NCI-H1092 treated with DMSO at 0.1 percent for 48 hours (cell line): Measurements from ENCODE around the gene UVRAG.

Source experiments
- DNase-seq: peaks from one replicate; lab custom pipeline; 2025; lab: John Stamatoyannopoulos, UW

UVRAG gene

DNA sequence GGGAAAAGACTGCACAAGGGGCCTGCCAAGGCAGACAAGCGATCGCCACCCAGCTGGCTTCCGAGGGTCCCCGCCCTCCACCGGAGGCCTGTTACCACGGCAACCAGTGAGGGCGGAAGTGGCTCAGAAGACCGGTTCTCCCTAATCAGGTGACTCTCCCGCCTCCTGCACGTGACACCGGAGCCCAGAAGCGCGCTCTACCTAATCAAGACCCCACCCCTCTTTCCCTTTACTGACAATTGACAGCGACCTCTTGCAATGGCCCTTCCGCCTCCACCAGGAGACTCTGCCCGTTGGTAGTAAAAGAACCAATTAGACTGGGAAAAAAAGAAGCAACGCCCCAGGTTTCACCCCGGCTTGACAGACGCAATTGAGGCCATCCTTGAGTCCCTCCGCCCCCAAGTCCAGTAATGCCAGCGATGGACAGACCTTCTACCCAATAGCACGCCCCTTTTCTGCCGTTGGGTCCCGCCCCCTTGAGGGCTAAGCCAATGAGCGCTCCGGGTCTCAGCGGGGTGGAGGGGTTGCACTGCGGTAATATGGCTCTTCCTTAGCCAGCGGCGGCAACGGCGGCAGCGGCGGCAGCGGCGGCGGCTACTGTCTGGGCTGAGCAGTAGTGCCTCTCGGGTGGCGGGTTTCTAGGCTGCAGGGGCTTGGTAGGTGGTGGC lies at the start of gene UVRAG:
TSS of gene UVRAG (plus strand) at position 534 of the 668 bp plus-strand sequence. CDS start 198 bp downstream, outside the sequence.
- DNase-seq = peak; percentile 100

DNA sequence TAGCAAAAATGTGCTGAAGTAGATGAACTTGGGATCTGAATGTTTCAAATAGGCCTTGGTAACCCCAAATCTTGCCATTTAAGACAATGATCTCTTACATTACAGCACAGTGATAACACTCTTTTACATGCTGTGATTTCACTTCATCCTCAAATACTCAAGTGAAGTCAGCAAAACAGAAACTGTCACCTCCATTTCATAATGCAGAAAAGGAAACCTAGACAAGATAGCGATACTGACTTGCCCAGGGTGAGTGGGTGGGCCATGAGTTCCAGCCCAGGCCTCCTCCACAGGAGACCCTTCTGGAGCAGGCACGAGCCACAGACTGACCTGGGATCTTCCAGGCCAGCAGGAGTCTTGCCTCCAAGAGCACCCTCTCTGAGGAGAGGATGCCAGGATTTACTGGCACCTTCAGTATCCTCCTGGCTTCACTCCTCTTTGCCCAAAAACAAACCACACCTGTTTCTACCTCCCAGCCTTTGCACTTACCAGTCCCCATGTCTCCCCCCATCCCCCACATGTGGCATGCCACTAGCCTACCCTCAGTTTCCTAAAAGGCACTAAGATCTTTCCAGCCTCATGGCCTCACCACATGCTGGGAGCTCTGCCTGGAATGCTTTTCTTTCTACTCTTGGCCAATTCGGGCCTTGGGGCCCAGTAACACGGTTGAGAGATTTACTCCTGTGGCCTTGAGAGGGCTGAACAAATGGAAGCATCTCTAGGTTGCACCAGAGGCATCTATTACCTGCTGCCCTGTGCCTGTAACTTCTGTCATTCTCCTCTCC lies 48.4 kb upstream of the UVRAG start:
- no peak for DNase-seq

DNA sequence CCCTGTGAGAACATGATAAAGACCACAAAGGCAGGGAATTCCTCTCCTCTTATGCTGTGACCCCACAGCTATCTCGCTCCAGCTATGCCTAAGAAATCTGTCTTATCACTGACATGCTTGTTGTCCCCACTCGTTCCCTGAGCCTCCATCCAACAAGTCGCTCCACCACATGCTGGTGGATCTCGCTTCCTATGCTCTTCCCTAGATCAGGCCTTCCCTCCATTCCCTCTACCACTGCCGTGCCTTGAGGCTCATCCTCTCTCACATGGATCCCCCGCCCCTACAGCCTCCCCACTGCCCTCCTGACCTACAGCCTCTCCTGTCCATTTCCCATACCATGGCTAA lies 47.8 kb upstream of the UVRAG start:
- no peak for DNase-seq

DNA sequence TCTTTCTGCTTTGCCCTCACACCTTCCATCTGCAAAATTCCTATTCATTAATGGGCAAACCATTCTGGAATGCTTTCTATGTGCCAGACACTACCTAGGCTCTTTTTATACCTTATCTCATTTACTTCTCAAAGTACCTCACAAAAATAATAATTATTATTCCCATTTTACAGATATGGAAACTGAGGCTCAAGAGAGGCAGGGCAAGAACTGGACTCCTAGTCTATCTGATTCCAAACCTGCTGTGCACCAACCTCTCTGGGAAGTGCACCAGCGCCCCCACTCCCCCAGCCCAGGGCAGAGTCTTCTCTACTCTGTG lies 47.3 kb upstream of the UVRAG start:
- DNase-seq = no peak

DNA sequence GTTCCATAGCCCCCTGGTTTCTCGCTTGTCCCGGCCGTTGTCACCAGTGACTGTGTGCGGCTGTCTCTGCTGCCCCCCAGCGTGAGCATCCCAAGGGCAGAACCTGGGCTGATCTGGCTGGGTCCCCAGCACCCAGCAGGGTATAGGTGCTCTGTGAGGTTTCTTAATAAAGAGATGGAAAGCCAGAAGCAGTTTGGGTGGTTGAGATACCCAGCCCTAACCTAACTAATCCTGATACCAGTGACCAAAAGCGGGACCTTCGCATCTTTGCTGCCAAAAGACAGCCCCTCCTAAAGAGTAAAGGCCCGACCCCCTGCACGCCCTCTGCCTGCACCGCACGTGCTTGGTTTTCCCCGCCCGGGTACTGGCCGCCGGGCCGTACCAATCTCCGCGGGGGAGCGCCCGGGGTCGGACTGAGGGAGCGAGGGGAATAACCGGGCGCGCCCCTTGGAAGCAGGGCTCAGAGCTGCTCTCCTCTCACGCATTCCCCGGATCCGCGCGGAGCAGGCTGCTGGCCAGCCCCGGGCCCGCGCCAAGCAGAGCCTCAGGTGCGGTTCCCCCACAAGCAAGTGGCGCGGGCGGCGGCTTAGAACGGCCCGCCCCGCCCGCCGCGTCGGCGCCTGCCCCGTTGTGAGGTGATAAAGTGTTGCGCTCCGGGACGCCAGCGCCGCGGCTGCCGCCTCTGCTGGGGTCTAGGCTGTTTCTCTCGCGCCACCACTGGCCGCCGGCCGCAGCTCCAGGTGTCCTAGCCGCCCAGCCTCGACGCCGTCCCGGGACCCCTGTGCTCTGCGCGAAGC lies 46.7 kb upstream of the UVRAG start, which contains the start of gene DGAT2:
TSS of gene DGAT2 (plus strand) at position 667 of the 797 bp plus-strand sequence. CDS start 214 bp downstream, outside the sequence.
- DNase-seq = peak; percentile 94

DNA sequence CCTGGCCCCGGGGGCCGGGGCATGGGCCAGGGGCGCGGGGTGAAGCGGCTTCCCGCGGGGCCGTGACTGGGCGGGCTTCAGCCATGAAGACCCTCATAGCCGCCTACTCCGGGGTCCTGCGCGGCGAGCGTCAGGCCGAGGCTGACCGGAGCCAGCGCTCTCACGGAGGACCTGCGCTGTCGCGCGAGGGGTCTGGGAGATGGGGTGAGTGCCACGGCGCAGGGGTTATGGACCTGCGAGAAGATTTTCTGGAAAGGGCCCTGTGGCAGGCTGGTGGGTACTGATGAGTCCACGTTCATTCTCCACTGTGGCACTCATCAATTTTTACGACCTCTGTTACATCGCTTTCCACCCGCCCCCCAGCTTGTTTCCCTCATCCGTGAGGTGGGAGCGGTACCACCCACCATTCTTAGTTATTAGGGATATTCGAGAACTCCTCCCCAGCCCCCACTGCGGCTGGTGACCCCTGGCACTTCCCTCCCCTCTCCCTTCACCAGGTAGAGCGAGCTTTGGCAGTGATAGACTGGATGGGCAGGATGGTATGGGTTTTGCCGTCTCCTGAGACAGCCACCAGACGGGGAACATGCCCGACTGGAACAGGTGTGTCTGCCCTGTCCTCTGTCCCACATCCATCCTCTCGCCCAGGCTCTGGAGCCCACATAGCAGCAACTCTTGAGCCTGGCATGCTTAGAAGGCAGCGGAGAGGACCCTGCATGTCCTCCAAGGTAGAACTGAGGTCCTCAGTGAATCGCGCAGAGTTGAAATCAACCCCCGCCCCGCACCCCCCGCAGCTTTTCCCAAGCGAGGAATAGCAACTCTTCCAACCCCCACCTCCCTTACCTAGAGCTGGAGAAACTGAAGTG lies 45.9 kb upstream of the UVRAG start:
- peak; percentile 32 for DNase-seq

DNA sequence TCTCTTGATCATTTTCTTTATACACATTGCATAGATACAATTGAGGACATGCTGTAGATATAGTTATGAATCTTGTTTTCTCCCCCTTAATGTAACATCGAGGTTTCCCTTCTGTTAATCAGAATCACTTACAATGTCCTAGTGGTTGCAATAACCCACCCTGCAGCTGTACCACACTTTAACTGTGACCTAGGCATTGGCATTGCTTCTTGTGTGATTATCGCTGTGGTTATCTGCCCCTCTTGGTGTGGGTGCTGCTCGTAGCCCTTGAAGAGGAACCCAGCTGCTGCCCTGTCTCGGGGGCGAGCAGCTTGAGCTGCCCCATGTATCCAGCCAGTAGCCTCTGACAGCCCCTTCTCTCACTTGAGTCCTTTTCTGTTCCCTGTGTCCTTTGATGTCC lies 44.9 kb upstream of the UVRAG start:
- DNase-seq = no peak

DNA sequence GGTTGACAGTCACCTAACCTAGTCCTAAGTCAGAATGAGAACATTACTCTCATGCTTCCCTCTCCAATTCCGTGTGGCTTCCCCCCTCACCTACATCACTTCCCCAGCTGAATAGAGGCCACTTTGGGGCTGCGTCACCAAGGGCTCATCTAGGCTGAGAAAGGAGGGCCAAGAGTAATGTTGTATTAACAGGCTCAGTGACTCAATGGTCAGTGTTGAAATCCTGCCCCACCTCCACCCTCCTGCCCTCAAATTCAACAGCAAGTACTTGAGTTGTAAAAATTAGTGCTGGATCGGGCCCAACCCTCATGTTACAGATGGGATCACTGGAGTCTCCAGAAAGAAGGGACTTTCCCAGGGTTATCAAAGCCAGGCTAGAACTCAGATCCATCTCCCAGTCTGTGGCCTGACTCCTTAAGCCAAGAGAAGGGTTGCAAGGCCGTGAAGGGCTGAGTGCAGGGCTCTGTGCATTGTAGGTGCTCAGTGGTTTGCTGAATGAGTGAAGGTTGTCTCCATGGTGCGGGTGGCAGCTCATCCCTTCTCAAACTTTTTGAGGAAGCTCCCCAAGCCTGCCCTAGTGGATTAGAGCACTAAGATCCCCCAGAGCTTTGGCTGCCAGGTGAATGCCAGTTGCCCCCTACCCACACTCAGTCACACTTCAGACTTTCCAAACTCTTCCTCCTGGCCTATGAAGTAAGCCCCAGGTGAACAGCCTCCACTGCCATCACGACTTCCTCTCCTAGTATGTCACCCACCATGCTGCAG lies 43.2 kb upstream of the UVRAG start:
- no peak for DNase-seq

DNA sequence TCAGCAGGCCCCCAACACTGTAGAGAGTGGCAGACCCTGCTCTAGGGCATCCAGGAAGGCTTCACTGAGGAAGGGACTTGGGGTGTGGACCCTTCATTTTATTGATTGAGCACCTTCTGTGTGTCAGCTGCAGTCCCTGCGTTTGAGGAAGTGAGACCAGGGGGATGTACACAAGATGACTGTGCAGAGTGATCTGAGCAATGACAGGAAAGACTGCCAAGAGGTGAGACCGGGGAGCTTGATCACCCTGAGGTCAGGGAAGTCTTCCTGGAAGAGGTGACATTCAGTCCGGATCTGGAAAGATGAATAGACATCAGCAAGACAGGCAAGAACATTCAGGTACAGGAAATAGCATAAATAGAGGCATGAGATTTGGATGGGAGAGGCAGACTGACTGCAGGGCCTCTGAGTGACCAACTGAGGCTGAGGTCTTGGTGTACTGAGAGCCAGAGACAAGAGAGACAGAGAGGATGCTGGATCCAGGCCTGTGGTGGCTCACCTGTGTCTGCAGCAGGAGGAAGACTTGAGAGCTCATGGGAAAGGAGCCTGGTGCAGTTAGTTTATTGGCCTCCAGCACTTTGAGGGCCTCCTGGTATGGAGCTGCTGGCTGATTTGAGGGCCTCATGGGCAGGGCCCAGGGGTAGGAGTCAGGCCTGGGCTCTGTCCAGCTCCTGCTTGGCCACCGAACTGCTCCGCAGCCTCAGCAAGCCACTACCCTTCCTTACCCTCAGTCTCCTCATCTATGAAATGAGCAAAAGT lies 41.2 kb upstream of the UVRAG start:
- DNase-seq = no peak

DNA sequence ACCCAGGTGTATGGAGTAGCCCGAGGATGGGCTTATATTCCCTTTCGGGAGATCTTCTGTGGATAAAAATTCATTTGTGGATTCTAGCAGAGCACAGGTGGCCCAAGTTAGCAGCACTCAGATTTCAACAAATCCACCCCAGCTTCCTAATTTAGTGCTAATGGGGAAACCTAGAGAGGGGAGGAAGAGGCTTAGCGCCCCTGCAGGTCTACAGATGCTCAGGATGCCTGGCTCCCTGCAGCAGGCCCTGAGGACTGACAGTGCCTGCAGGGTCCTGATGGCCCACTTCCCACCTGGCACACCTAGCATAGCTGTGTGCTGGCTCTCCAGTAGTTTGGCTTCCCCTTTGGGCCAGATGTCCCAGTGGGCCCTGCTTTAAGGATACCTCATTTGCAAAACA lies 40.0 kb upstream of the UVRAG start:
- no peak for DNase-seq

DNA sequence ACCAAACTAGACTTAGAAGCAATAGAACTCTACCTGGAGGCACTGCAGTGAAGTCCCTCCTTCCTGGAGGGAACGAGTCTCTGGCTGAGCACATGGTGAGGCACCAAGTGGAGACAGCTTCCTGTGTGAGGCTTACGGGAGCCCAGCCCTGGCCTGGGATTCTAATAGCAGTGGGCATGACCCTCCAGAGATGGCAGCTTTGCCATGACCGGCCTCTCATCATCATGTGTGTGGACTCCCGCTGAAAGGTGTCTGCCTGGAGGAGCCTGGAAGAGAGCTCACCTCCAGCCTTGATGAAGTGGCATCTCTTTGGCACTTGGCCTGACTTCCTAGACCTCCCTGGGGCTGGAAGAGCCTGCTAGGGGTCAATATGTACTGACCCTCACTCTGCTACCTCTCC lies 38.5 kb upstream of the UVRAG start:
- no peak for DNase-seq

DNA sequence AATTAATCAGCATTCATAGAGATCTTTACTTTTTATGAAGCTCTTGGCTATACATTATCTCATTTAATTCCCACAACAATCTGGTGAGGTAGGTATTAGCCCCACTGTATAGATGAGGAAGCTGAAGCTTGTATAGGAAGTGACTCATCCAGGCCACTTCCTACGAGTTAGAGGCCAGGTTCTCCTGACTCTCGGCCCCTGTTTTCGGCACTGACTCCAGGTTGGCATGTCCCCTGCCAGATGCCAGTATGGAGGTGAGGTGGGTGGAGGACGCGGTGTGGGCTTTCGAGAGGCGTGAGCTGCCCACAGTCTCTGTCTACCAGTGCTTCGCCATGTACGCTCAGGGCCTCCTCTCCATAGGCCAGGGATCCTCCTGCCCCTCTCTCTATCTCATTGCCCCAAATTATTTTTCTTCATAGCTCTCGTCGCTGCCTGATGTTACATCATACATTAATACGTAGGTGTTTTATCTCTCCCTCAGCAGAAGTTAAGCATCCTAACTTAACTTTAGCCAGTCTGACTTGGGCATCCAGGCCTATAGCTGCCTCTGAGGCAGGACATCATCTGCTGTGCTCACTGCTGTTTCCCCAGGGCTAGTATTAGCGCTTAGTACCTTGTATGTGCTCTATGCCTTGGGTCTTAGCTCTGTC lies 37.4 kb upstream of the UVRAG start:
- DNase-seq = no peak

DNA sequence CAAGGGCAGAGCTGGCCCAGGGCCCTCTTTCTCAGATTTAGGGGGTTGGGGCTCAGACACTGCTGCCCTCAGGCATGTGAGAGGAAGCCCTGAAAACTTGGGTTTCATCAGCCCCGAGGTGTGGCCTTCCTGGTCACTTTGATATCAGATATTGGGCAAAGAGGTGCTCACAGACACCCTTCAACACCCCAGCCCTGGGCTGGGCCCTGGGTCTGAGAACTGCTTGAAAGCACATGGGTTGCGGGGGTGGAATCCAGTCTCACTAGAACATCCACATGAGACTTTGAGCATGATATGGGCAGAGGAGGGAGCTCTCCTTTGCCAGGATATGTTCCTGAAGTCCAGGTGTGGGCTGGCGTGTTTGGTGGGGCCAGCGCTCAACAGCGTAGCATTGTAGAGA lies 36.0 kb upstream of the UVRAG start:
- no peak for DNase-seq

DNA sequence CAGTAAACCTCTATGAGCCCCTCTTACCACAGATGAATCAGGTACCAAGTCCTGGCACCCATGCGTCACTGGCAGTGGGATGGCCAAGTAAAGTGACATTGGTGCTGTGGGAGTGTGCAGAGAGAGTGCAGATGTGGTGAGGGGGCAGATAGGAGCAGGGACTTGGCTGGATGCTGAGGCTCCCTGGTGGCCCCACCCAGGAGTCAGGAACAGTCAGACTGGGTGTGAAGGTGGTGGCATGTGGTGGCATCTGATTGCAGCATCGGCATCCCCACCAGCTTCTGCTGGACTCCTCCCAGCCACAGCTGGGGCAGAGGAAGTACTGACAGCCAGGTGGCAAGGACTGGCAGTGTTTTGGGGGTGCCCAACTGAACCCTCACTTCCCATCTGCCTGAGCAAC lies 35.0 kb upstream of the UVRAG start:
- no peak for DNase-seq

DNA sequence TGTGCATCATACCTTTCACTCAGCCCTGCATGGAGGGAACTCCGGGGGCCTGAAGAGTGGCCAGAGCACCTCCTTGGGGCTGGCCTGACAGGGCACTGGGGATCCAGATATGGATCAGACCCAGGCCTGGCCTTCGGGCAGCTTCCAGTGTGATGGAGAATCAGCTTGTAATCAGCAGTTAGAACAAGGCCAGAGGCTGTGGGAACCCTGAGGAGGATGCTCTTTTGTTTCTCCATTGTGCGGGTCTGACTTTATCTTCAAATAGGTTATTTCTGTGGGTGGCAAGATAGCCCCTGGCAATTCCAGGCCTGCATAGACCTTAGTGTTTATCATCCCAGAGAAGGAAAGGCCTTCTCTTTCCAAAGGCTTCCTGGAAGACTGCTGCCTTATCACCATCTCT lies 34.1 kb upstream of the UVRAG start:
- DNase-seq = no peak

DNA sequence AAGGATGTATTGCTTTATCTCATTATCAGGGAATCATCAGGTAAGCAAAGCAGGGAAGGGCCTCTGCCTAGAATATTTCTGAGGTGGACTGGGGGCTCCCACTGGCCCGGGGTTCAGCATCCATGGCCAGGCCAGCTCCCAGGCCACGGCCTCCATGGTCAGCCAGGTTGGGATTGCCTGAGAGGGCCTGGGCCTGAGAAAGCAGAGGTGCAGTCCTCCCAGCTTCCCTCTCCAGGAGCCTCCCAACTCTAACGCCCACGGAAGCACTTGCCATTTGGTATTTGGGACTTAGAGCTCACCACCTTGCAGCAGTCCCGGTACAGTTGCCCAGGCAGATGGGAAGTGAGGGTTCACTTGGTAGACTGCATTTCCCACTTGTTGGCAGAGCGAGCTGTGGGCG lies 33.7 kb upstream of the UVRAG start:
- no peak for DNase-seq

DNA sequence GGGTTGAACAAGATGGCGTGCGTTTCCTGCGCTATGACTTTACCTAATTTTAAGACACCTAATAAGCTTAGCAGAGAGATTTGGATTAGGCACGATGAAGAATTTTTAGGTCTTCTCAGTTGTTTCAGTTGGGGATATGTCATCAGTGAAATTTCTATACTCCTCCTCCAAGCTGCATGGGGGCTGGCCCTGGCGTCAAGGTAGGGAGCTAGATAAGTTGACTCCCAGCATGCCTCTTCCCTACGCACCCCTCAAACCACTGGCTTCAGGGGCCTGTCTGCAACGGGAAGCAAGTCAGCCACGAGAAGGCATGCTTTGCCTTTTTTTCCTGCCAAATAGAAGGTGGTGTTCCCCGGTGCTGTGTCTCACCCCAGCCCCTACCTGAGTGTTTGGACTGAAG lies 33.2 kb upstream of the UVRAG start:
- no peak for DNase-seq

DNA sequence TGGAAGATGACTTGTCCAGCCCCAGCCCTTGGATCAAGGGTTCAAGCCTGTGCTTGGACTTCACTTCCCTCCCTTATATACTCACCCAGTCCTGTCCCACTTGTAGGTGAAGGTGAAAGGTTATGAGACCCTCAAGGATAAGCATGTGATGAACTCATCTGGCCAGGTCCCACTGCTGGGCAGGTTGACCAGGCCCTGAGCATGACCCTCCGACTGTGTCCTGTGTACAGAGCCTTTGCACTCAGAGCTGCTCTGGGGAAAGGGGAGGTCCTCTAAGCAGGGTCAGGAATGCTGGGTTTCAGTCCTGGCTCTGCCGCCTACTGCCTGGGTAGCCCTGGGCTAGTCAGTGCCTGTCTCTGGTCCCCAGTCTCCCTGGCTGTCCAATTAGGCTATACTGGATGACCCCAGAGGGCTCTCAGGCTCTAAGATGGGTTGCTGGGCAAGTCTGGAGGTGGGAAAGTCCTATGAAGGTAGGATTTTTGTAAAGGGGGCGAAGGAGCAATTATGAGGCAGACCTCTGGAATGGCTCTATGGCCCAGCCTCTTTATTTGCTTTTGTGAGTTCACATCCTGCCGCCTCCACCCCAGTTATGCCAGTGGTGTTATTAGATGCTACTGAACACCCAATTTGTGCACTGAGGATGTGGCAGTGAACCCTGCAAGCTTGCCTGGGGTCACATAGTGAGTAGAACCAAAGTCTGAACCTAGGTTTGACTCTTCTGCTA lies 32.3 kb upstream of the UVRAG start:
- DNase-seq = no peak

DNA sequence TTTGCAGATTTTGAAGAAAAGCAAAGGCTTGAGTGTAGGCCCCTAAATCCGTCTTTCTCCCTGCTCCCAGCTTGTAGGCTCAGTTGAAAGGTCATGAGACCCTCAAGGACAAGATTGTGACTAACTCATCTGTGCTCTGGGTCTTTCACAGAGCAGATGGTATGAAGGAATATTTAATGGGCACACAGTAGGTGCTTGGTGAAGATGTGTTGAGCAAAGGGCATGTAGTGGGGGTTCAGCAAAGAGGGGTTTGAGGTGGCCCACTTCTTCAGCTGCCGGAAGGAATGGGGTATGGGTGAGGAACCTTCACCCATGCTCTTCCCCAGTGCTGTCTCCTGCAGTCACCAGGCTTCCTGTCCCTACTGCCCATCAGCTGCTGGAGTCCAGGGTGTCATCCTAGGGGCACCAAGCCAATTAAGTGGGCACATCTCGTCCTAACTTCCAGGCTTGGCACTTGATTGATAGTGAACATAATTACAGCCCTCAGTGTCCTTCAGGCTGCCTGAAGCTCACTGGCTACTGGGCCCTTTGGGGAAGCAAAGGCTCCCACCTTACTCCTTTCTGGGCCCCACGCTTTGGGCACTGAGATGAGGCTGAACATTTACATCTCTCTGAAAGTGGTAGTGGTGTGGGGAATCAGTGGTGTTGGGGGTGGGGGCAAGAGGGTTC lies 31.5 kb upstream of the UVRAG start:
- no peak for DNase-seq
